Measurements from ENCODE around the gene PPP2R3C.

Gene PPP2R3C

DNA sequence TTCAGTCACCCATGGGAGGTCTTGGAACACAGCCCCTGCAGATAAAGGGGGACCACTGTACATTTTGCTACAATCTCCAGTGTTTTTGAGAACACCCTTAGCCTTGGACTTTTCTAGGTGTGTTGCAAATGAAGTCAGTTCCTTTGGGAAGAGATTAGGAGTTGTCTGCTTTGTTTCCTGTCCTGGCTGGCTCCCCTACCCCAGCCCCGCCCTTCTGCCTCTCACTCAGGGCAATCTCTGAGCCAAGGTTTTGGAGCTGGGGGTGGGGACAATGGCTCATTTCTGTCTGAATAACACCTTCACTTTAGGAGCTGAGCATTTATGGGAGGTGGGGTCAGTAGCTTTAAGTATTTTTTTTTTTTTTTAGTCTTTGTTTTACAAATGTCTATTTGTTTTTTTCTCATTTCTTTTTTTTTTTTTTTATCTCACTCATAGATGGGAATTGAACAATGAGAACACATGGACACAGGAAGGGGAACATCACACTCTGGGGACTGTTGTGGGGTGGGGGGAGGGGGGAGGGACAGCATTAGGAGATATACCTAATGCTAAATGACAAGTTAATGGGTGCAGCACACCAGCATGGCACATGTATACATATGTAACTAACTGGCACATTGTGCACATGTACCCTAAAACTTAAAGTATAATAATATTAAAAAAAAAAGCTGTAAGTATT is 60.5 kb downstream of the PPP2R3C start:
- peak; percentile 25; the same call in 1 of the 2 replicates for TF ChIP-seq NFIC (IDR thresholded peaks at IDR 0.05)

DNA sequence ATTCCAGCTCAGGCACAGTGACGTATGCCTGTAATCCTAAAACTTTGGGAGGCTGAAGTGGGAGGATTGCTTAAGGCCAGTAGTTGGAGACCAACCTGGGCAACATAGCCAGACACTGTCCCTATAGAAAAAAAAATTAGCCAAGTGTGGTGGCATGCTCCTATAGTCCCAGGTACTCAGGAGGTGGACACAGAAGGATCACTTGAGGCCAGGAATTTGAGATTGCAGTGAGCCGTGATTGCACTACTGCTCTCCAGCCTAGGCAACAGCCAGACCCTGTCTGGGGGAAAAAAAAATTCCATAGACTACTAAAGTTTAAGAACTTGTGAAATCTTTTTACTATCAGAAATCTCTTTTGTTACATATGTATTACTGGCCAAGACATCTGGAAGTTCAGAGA is 69.2 kb downstream of the PPP2R3C start:
- TF ChIP-seq EGR1 (IDR thresholded peaks at IDR 0.05): no peak
- TF ChIP-seq EP300 (IDR thresholded peaks at IDR 0.05; ENCODE audit: borderline replicate concordance): no peak
- TF ChIP-seq, protein P1, sequence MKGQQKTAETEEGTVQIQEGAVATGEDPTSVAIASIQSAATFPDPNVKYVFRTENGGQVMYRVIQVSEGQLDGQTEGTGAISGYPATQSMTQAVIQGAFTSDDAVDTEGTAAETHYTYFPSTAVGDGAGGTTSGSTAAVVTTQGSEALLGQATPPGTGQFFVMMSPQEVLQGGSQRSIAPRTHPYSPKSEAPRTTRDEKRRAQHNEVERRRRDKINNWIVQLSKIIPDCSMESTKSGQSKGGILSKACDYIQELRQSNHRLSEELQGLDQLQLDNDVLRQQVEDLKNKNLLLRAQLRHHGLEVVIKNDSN (IDR thresholded peaks at IDR 0.05): no peak
- TF ChIP-seq RAD21 (IDR thresholded peaks at IDR 0.05; ENCODE audit: low read depth): no peak
- no peak for TF ChIP-seq NFIC (IDR thresholded peaks at IDR 0.05)
- no peak for TF ChIP-seq ZBTB7A (IDR thresholded peaks at IDR 0.05; ENCODE audit: low read depth)
- TF ChIP-seq, protein P2, sequence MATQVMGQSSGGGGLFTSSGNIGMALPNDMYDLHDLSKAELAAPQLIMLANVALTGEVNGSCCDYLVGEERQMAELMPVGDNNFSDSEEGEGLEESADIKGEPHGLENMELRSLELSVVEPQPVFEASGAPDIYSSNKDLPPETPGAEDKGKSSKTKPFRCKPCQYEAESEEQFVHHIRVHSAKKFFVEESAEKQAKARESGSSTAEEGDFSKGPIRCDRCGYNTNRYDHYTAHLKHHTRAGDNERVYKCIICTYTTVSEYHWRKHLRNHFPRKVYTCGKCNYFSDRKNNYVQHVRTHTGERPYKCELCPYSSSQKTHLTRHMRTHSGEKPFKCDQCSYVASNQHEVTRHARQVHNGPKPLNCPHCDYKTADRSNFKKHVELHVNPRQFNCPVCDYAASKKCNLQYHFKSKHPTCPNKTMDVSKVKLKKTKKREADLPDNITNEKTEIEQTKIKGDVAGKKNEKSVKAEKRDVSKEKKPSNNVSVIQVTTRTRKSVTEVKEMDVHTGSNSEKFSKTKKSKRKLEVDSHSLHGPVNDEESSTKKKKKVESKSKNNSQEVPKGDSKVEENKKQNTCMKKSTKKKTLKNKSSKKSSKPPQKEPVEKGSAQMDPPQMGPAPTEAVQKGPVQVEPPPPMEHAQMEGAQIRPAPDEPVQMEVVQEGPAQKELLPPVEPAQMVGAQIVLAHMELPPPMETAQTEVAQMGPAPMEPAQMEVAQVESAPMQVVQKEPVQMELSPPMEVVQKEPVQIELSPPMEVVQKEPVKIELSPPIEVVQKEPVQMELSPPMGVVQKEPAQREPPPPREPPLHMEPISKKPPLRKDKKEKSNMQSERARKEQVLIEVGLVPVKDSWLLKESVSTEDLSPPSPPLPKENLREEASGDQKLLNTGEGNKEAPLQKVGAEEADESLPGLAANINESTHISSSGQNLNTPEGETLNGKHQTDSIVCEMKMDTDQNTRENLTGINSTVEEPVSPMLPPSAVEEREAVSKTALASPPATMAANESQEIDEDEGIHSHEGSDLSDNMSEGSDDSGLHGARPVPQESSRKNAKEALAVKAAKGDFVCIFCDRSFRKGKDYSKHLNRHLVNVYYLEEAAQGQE (IDR thresholded peaks at IDR 0.05; ENCODE audit: low read depth): no peak
- TF ChIP-seq, protein P3, sequence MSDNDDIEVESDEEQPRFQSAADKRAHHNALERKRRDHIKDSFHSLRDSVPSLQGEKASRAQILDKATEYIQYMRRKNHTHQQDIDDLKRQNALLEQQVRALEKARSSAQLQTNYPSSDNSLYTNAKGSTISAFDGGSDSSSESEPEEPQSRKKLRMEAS (IDR thresholded peaks at IDR 0.05): no peak
- TF ChIP-seq FOXM1 (IDR thresholded peaks at IDR 0.05; ENCODE audit: borderline replicate concordance, low read depth): no peak
- no peak for TF ChIP-seq YY1 (IDR thresholded peaks at IDR 0.05; ENCODE audit: low read depth)
- TF ChIP-seq TEAD4 (IDR thresholded peaks at IDR 0.05): no peak
- TF ChIP-seq CEBPB (IDR thresholded peaks at IDR 0.05): no peak
- no peak for TF ChIP-seq TAF1 (IDR thresholded peaks at IDR 0.05; ENCODE audit: low read depth)
- no peak for TF ChIP-seq CREB1 (IDR thresholded peaks at IDR 0.05; ENCODE audit: low read depth)
- TF ChIP-seq TCF12 (IDR thresholded peaks at IDR 0.05; ENCODE audit: low read depth): no peak

DNA sequence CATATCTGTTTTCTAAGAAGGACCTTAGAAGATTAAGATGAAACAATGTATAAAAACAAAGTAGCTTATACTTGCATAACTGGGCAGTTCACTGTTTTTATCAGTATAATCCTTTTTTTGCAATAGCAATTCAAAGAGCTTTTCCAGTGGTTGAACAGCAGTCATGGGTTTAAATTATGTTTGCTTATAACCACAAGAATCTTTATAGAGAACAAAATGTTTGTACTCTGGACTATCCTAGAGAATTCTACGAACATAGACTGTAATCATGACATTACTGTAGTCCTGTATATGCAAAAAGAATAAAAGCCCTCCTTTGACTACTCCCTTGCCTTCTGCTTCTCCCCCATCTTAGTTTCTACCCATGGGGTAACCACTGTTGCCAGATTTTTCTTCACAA is 70.0 kb downstream of the PPP2R3C start:
- TF ChIP-seq ZBTB7A (IDR thresholded peaks at IDR 0.05; ENCODE audit: low read depth) (no peak), FOXM1 (IDR thresholded peaks at IDR 0.05; ENCODE audit: borderline replicate concordance, low read depth) (no peak), CREB1 (IDR thresholded peaks at IDR 0.05; ENCODE audit: low read depth) (no peak), CEBPB (IDR thresholded peaks at IDR 0.05) (no peak), YY1 (IDR thresholded peaks at IDR 0.05; ENCODE audit: low read depth) (no peak), TEAD4 (IDR thresholded peaks at IDR 0.05) (no peak), EP300 (IDR thresholded peaks at IDR 0.05; ENCODE audit: borderline replicate concordance) (no peak), TCF12 (IDR thresholded peaks at IDR 0.05; ENCODE audit: low read depth) (no peak), EGR1 (IDR thresholded peaks at IDR 0.05) (no peak), RAD21 (IDR thresholded peaks at IDR 0.05; ENCODE audit: low read depth) (no peak), TAF1 (IDR thresholded peaks at IDR 0.05; ENCODE audit: low read depth) (no peak), NFIC (IDR thresholded peaks at IDR 0.05) (no peak)
- TF ChIP-seq, protein P1 (IDR thresholded peaks at IDR 0.05): no peak
- TF ChIP-seq, protein P3 (IDR thresholded peaks at IDR 0.05): no peak
- TF ChIP-seq, protein P2 (IDR thresholded peaks at IDR 0.05; ENCODE audit: low read depth): no peak

DNA sequence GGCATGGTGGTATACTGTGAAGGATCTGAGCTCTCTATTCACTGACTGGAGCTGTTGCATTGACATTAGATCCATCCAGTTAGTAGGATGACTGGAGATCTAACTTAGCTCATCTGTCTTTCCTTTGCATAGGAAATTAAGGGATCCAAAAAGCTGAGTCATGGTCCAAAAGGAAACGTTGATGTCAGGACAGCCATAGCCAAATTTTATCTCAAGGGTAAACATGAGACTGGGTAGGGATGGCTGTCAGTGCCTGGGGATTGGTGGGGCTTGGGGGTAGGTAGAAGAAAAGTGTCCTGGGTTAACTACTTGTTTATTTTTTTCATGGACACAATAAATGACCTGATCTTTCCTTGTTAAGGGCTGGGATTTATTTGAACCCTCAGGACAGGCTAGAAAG is 71.1 kb downstream of the PPP2R3C start:
- TF ChIP-seq EP300 (IDR thresholded peaks at IDR 0.05; ENCODE audit: borderline replicate concordance) (no peak), YY1 (IDR thresholded peaks at IDR 0.05; ENCODE audit: low read depth) (no peak), CEBPB (IDR thresholded peaks at IDR 0.05) (no peak)

DNA sequence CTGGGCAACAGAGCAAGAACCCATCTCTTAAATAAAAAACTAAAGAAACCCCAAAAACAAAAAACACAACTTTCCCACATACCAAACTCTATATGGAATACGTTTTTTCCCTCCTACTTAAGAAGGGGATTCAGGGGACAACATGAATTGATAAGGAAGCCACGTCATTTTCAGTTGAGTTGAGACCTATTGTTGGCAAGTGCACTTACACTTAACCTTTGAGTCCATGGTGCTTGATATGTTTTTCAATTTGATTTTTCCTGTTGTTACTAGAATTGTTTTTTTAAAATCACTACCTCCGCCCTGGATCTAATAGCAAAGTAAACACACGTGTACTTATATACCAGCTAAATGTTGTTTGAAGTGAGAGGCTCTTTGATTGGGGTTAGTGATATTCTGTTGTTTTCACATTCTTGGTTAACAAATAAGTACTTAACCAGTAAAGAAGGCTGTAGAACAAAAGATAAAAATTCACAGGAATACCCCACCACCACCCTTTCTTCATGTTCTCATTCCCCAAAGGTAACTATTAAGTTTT is 73.7 kb downstream of the PPP2R3C start:
- TF ChIP-seq TEAD4 (IDR thresholded peaks at IDR 0.05) (no peak), EGR1 (IDR thresholded peaks at IDR 0.05) (no peak), YY1 (IDR thresholded peaks at IDR 0.05; ENCODE audit: low read depth) (no peak), CREB1 (IDR thresholded peaks at IDR 0.05; ENCODE audit: low read depth) (no peak), FOXM1 (IDR thresholded peaks at IDR 0.05; ENCODE audit: borderline replicate concordance, low read depth) (no peak), EP300 (IDR thresholded peaks at IDR 0.05; ENCODE audit: borderline replicate concordance) (no peak), NFIC (IDR thresholded peaks at IDR 0.05) (no peak), CEBPB (IDR thresholded peaks at IDR 0.05) (no peak), RAD21 (IDR thresholded peaks at IDR 0.05; ENCODE audit: low read depth) (no peak), ZBTB7A (IDR thresholded peaks at IDR 0.05; ENCODE audit: low read depth) (no peak), TAF1 (IDR thresholded peaks at IDR 0.05; ENCODE audit: low read depth) (no peak), TCF12 (IDR thresholded peaks at IDR 0.05; ENCODE audit: low read depth) (no peak)
- TF ChIP-seq, protein P2 (IDR thresholded peaks at IDR 0.05; ENCODE audit: low read depth): no peak
- TF ChIP-seq, protein P1 (IDR thresholded peaks at IDR 0.05): no peak
- TF ChIP-seq, protein P3 (IDR thresholded peaks at IDR 0.05): no peak
